HG03558 (cell line): ENCODE measurements around the gene OAS3.

Experiments
- ATAC-seq: cut with Tn5 transposase; IDR thresholded peaks from one replicate; pipeline ENCODE4 v1.9.1; 2021; ENCODE audit warnings: moderate number of reproducible peaks; ENCODE audit not compliant: unreplicated experiment; ENCODE audit errors: extremely low read depth

OAS3 gene

GRCh38 chr12:113005762-113006161, 67.5 kb downstream of the OAS3 start:
- no peak for ATAC-seq

- no peak for ATAC-seq
Measured at GRCh38 chr12:113006206-113006605, 67.9 kb downstream of the OAS3 start.

- no peak for ATAC-seq
Measured at GRCh38 chr12:113006641-113007040, 68.4 kb downstream of the OAS3 start.

GRCh38 chr12:113007166-113007565, 68.9 kb downstream of the OAS3 start:
- no peak for ATAC-seq

GRCh38 chr12:113010701-113011100, 72.4 kb downstream of the OAS3 start:
- no peak for ATAC-seq

- no peak for ATAC-seq
Measured at GRCh38 chr12:113014565-113014964, 76.3 kb downstream of the OAS3 start.

GRCh38 chr12:113016796-113017195, 78.5 kb downstream of the OAS3 start:
- ATAC-seq = no peak

GRCh38 chr12:113019025-113019424, 80.8 kb downstream of the OAS3 start:
- no peak for ATAC-seq

- ATAC-seq = no peak
Measured at GRCh38 chr12:113021500-113021899, 83.2 kb downstream of the OAS3 start.
